AML-193 (cell line): ENCODE data around the gene PKNOX2.

Experiments used
- DNase-seq, 2 experiments: peaks; one replicate each; lab custom pipeline; 2025; lab: John Stamatoyannopoulos, UW

PKNOX2 gene

GRCh38 chr11:125173027-125173426 is 8.5 kb downstream of the PKNOX2 start:
- no peak for DNase-seq

GRCh38 chr11:125173556-125173955 is 9.0 kb downstream of the PKNOX2 start:
- no peak for DNase-seq

GRCh38 chr11:125174057-125174456 is 9.5 kb downstream of the PKNOX2 start:
- no peak for DNase-seq

GRCh38 chr11:125174686-125175085 is 10.1 kb downstream of the PKNOX2 start:
- DNase-seq, result no peak

- DNase-seq, result no peak
Measured at GRCh38 chr11:125175166-125175565, 10.6 kb downstream of the PKNOX2 start.

GRCh38 chr11:125175896-125176575 is 11.5 kb downstream of the PKNOX2 start:
- DNase-seq, result no peak

GRCh38 chr11:125176866-125177265 is 12.3 kb downstream of the PKNOX2 start:
- no peak for DNase-seq

GRCh38 chr11:125177543-125177942 is 13.0 kb downstream of the PKNOX2 start:
- DNase-seq, result no peak

- DNase-seq, result no peak
Measured at GRCh38 chr11:125179346-125179745, 14.8 kb downstream of the PKNOX2 start.

- DNase-seq, result no peak
Measured at GRCh38 chr11:125179895-125180294, 15.3 kb downstream of the PKNOX2 start.

GRCh38 chr11:125180413-125181305 is 16.1 kb downstream of the PKNOX2 start:
- DNase-seq, result no peak

GRCh38 chr11:125182573-125182972 is 18.0 kb downstream of the PKNOX2 start:
- no peak for DNase-seq

GRCh38 chr11:125183641-125184040 is 19.1 kb downstream of the PKNOX2 start:
- no peak for DNase-seq

GRCh38 chr11:125188021-125188420 is 23.5 kb downstream of the PKNOX2 start:
- no peak for DNase-seq

- no peak for DNase-seq
Measured at GRCh38 chr11:125190566-125190965, 26.0 kb downstream of the PKNOX2 start.

- DNase-seq, result no peak
Measured at GRCh38 chr11:125192183-125192582, 27.6 kb downstream of the PKNOX2 start.

GRCh38 chr11:125192717-125193415 is 28.3 kb downstream of the PKNOX2 start:
- DNase-seq, result no peak

GRCh38 chr11:125193416-125193726 is 28.8 kb downstream of the PKNOX2 start:
- DNase-seq, result no peak

- DNase-seq, result no peak
Measured at GRCh38 chr11:125193841-125194240, 29.3 kb downstream of the PKNOX2 start.

GRCh38 chr11:125199915-125200314 is 35.4 kb downstream of the PKNOX2 start:
- no peak for DNase-seq

GRCh38 chr11:125200441-125200840 is 35.9 kb downstream of the PKNOX2 start:
- DNase-seq, result no peak

- no peak for DNase-seq
Measured at GRCh38 chr11:125201525-125202141, 37.1 kb downstream of the PKNOX2 start.
